A549 (cell line): ENCODE measurements around the gene TMEM273. TPM values are rescaled to one million over a fixed set of nuclear protein-coding genes. Genes with fewer than 3 reads are reported as not detected.

Experiments
- ATAC-seq, 2 experiments: fragments of 200-7000 bp in 1 of 2; fragments of >200 bp in 1 of 2; cut with Nextera tagmentation in 1 of 2; cut with Tn5 transposase in 1 of 2; 3 replicates each; pipeline versions ENCODE4 v1.8.0 to v1.9.1; 2018 to 2020; ENCODE audit warnings: mild to moderate bottlenecking in 1 of 2, moderate library complexity in 1 of 2
- CTCF ChIA-PET: fragments of 300-600 bp; sonication (Branson Sonifier 250); formaldehyde crosslinking; extraction: SDS; loops from one replicate; lab custom pipeline; 2021; ENCODE audit warnings: antibody characterized with exemption, inconsistent platforms; lab: Yijun Ruan, JAX
- POLR2A ChIA-PET: fragments of 350-600 bp; formaldehyde crosslinking; extraction: SDS; loops from one replicate; lab custom pipeline; 2021; ENCODE audit warnings: antibody characterized with exemption, inconsistent platforms; lab: Yijun Ruan, JAX
- DNase-seq, 2 experiments: peaks; one replicate each; pipeline versions ENCODE4 v3.0.0 to v3.0.0-alpha.2; 2011 to 2016; ENCODE audit warnings: low read depth in 1 of 2, low spot score in 1 of 2
- FAIRE-seq: peaks from 2 replicates; lab custom pipeline; 2011; peaks lifted over from hg19 to GRCh38; lab: Jason Lieb, UNC
- H3K27ac ChIP-seq, 2 experiments: fragments of >200 bp; sonication (Bioruptor Twin); formaldehyde crosslinking; 3 replicates each; pipeline ENCODE4 v1.5.1; 2016 to 2017
- H3K4me1 ChIP-seq: fragments of >200 bp; sonication (Bioruptor Twin); formaldehyde crosslinking; 3 replicates; pipeline ENCODE4 v1.6.1; 2016
- H3K4me2 ChIP-seq: fragments of >200 bp; sonication (Bioruptor Twin); formaldehyde crosslinking; 3 replicates; pipeline ENCODE4 v1.6.1; 2016
- H3K4me3 ChIP-seq: fragments of >200 bp; sonication (Bioruptor Twin); formaldehyde crosslinking; 3 replicates; pipeline ENCODE4 v1.5.1; 2016
- H3K9me3 ChIP-seq: fragments of >200 bp; sonication (Bioruptor Twin); formaldehyde crosslinking; 3 replicates; pipeline ENCODE4 v1.6.1; 2016
- BCL3 ChIP-seq: fragments of >200 bp; sonication (Bioruptor Twin); formaldehyde crosslinking; IDR thresholded peaks from 3 replicates; pipeline ENCODE4 v1.6.1; 2016
- BHLHE40 ChIP-seq: IDR thresholded peaks from 2 replicates; pipeline ENCODE4 v1.6.1; 2012; ENCODE audit warnings: low read depth, low read length, inconsistent platforms
- CBX2 ChIP-seq: fragments of 200-600 bp; sonication (generic); IDR thresholded peaks from 2 replicates; pipeline ENCODE4 v1.6.1; 2016; ENCODE audit warnings: low read depth, mild to moderate bottlenecking, borderline replicate concordance
- CBX8 ChIP-seq: fragments of 200-600 bp; sonication (generic); IDR thresholded peaks from 2 replicates; pipeline ENCODE4 v1.6.1; 2016
- CHD2 ChIP-seq: fragments of 150-350 bp; IDR thresholded peaks from 2 replicates; pipeline ENCODE4 v1.6.1; 2014; ENCODE audit warnings: low read length; ENCODE audit not compliant: partially characterized antibody
- EHF ChIP-seq: fragments of 250-450 bp; sonication (Bioruptor Pico); IDR thresholded peaks from 2 replicates; pipeline ENCODE4 v1.5.0; 2020; ENCODE audit warnings: mild to moderate bottlenecking
- EHMT2 ChIP-seq: fragments of 200-600 bp; sonication (generic); IDR thresholded peaks from 2 replicates; pipeline ENCODE4 v1.6.1; 2016; ENCODE audit warnings: antibody characterized with exemption, low read depth, mild to moderate bottlenecking, moderate library complexity
- ESRRA ChIP-seq: fragments of 150-350 bp; IDR thresholded peaks from 2 replicates; pipeline ENCODE4 v1.6.1; 2014; ENCODE audit warnings: mild to moderate bottlenecking, low read length, borderline replicate concordance
- FOSB ChIP-seq: fragments of 250-450 bp; sonication (Bioruptor Pico); IDR thresholded peaks from 2 replicates; pipeline ENCODE4 v1.5.0; 2020; ENCODE audit warnings: mild to moderate bottlenecking, moderate library complexity
- FOSL2 ChIP-seq, 2 experiments: fragments of 450-650 bp in 1 of 2; fragments of >200 bp in 1 of 2; sonication (Bioruptor Twin) in 1 of 2; formaldehyde crosslinking; IDR thresholded peaks; 2 replicates each; pipeline versions ENCODE4 v1.5.0 to v1.6.1; 2016 to 2020; ENCODE audit warnings: mild to moderate bottlenecking in 1 of 2, moderate library complexity in 1 of 2
- GATA3 ChIP-seq: IDR thresholded peaks from 2 replicates; pipeline ENCODE4 v1.6.1; 2012; ENCODE audit warnings: borderline replicate concordance
- HDAC2 ChIP-seq: fragments of 200-600 bp; sonication (generic); IDR thresholded peaks from 2 replicates; pipeline ENCODE4 v1.6.1; 2016
- HOXA7 ChIP-seq: fragments of 250-450 bp; sonication (Bioruptor Pico); IDR thresholded peaks from 2 replicates; pipeline ENCODE4 v1.5.0; 2020; ENCODE audit warnings: mild to moderate bottlenecking, moderate library complexity
- HOXB13 ChIP-seq: fragments of 250-450 bp; sonication (Bioruptor Pico); IDR thresholded peaks from 2 replicates; pipeline ENCODE4 v1.5.0; 2020; ENCODE audit warnings: low read depth, mild to moderate bottlenecking, moderate library complexity
- HOXB5 ChIP-seq: fragments of 250-450 bp; sonication (Bioruptor Pico); IDR thresholded peaks from 2 replicates; pipeline ENCODE4 v1.5.0; 2020; ENCODE audit warnings: mild to moderate bottlenecking, moderate library complexity
- JUN ChIP-seq, 2 experiments: fragments of >200 bp; sonication (Bioruptor Twin); formaldehyde crosslinking; IDR thresholded peaks; 2 replicates in 1 of 2; 3 replicates in 1 of 2; pipeline ENCODE4 v1.6.1; 2016 to 2017
- KDM1A ChIP-seq: fragments of 200-600 bp; sonication (generic); IDR thresholded peaks from 2 replicates; pipeline ENCODE4 v1.6.1; 2016; ENCODE audit warnings: low read depth, mild to moderate bottlenecking
- KDM5A ChIP-seq: fragments of 200-600 bp; sonication (generic); IDR thresholded peaks from 2 replicates; pipeline ENCODE4 v1.6.1; 2016; ENCODE audit warnings: antibody characterized with exemption, mild to moderate bottlenecking
- MAX ChIP-seq: IDR thresholded peaks from 2 replicates; pipeline ENCODE4 v1.6.1; 2012
- MAZ ChIP-seq: fragments of 150-350 bp; IDR thresholded peaks from 2 replicates; pipeline ENCODE4 v1.6.1; 2014; ENCODE audit warnings: antibody characterized with exemption, low read depth, low read length, borderline replicate concordance
- MYC ChIP-seq: IDR thresholded peaks from 2 replicates; pipeline ENCODE4 v1.6.1; 2012; ENCODE audit warnings: mild to moderate bottlenecking, inconsistent platforms, low read length, improper control_type of control experiment, borderline replicate concordance
- NPAS2 ChIP-seq: fragments of 250-450 bp; sonication (Bioruptor Pico); IDR thresholded peaks from 2 replicates; pipeline ENCODE4 v1.8.0; 2022; ENCODE audit warnings: mild to moderate bottlenecking, moderate library complexity, borderline replicate concordance
- PHF8 ChIP-seq: fragments of 200-600 bp; sonication (generic); IDR thresholded peaks from 2 replicates; pipeline ENCODE4 v1.6.1; 2016; ENCODE audit warnings: low read depth, mild to moderate bottlenecking, antibody characterized with exemption, moderate library complexity, borderline replicate concordance
- POLR2AphosphoS2 ChIP-seq: conservative IDR thresholded peaks from 2 replicates; pipeline ENCODE4 v1.6.1; 2012; ENCODE audit warnings: low read length, improper control_type of control experiment, inconsistent platforms
- RAD21 ChIP-seq, 2 experiments: fragments of >200 bp in 1 of 2; sonication (Bioruptor Twin) in 1 of 2; formaldehyde crosslinking in 1 of 2; IDR thresholded peaks in 1 of 2; conservative IDR thresholded peaks in 1 of 2; 2 replicates in 1 of 2; 3 replicates in 1 of 2; pipeline ENCODE4 v1.6.1; 2012 to 2018; ENCODE audit warnings: inconsistent platforms in 1 of 2
- RCOR1 ChIP-seq: fragments of 150-350 bp; IDR thresholded peaks from 2 replicates; pipeline ENCODE4 v1.6.1; 2014; ENCODE audit warnings: antibody characterized with exemption, low read length, low read depth
- REST ChIP-seq: fragments of 200-600 bp; sonication (generic); IDR thresholded peaks from 2 replicates; pipeline ENCODE4 v1.6.1; 2016; ENCODE audit warnings: antibody characterized with exemption, mild to moderate bottlenecking, moderate library complexity
- RFX5 ChIP-seq: fragments of 450-650 bp; IDR thresholded peaks from 2 replicates; pipeline ENCODE4 v1.7.1; 2014; ENCODE audit warnings: antibody characterized with exemption, mild to moderate bottlenecking, moderate library complexity
- RNF2 ChIP-seq: fragments of 200-600 bp; sonication (generic); IDR thresholded peaks from 2 replicates; pipeline ENCODE4 v1.6.1; 2016; ENCODE audit warnings: low read depth, mild to moderate bottlenecking, antibody characterized with exemption, moderate library complexity, borderline replicate concordance
- SREBF2 ChIP-seq: fragments of 450-650 bp; IDR thresholded peaks from 2 replicates; pipeline ENCODE4 v1.6.1; 2014; ENCODE audit warnings: mild to moderate bottlenecking, moderate library complexity
- TP53 ChIP-seq: fragments of 250-450 bp; sonication (Bioruptor Pico); IDR thresholded peaks from 2 replicates; pipeline ENCODE4 v1.5.0; 2021; ENCODE audit warnings: mild to moderate bottlenecking, moderate library complexity
- ZNF302 ChIP-seq: fragments of 250-450 bp; sonication (Bioruptor Pico); IDR thresholded peaks from 2 replicates; pipeline ENCODE4 v1.9.0; 2021; ENCODE audit warnings: inconsistent platforms, mild to moderate bottlenecking, moderate library complexity
- WGBS: methylation state at CpG from one replicate; pipeline ENCODE4 v1.1.6; 2017; ENCODE audit errors: missing lambda C conversion rate; 5-methylcytosine and 5-hydroxymethylcytosine counted together
- polyA plus RNA-seq, 4 experiments: library from polyadenylated mRNA; depleted of rRNA in 3 of 4; stranded (reverse); fragments of >200 nt; fragmentation: RNase III in 1 of 4; extraction: RNeasy Plus Mini Kit Qiagen cat#74134 plus additional on column Dnase treatment in 1 of 4; gene quantifications; 2 replicates in 3 of 4; 3 replicates in 1 of 4; pipeline ENCODE4 v1.2.3, GENCODE V29; 2011 to 2017

The TMEM273 gene
- polyA plus RNA-seq, 2 of the 4 experiments (the other 2 are of a cell fraction): not detected

- TF ChIP-seq POLR2AphosphoS2: no peak
- TF ChIP-seq NPAS2 (CRISPR knock-in tag): no peak
- no peak for TF ChIP-seq RCOR1
- TF ChIP-seq SREBF2: no peak
- TF ChIP-seq JUN (IDR thresholded peaks at IDR 0.05): no peak
- no peak for TF ChIP-seq BHLHE40
These were observed 6.2 kb upstream of the TMEM273 start (continued) for GRCh38 chr10:49194212-49194920.

GRCh38 chr10:49191349-49191748 lies 3.2 kb upstream of the TMEM273 start:
- Histone ChIP-seq H3K4me1 (no peaks in the 10 kb centered on the region), H3K4me3 (no peak overlapping the region), H3K27ac (no peak overlapping the region), H3K9me3 (no peaks in the 10 kb centered on the region), H3K4me2 (no peak overlapping the region)
- ChIA-PET CTCF (interaction anchor here (1.5 kb wide), 1 partner anchor 27 kb away, joined by 3 read pairs; no protein-coding TSS in a partner anchor), POLR2A (no interaction called here)
- TF ChIP-seq ZNF302 (CRISPR knock-in tag) (no peak), EHF (CRISPR knock-in tag) (no peak), FOSL2 (IDR thresholded peaks at IDR 0.05) (no peak), FOSL2 (CRISPR knock-in tag; IDR thresholded peaks at IDR 0.05) (no peak), REST (no peak), RAD21 (conservative IDR thresholded peaks at IDR 0.05 in 1 of 2, IDR thresholded peaks at IDR 0.05 in 1 of 2) (no peak), PHF8 (no peak), MAZ (no peak), JUN (IDR thresholded peaks at IDR 0.05) (no peak), KDM5A (no peak), CBX2 (no peak), BCL3 (no peak), ESRRA (no peak)
- FAIRE-seq: no peak
- DNase-seq: no peak
- no peak for ATAC-seq
- 52% methylated on average over 1 of the region's 1 CpG for WGBS

- FAIRE-seq (no peak), DNase-seq (no peak), ATAC-seq (no peak)
- no peak overlapping the region for H3K4me2 ChIP-seq
- no peaks in the 10 kb centered on the region for H3K9me3 ChIP-seq
- no peaks in the 10 kb centered on the region for H3K4me1 ChIP-seq
- no peak overlapping the region for H3K4me3 ChIP-seq
- WGBS: 41% methylated on average over 5 of the region's 6 CpGs
- TF ChIP-seq RFX5 (no peak), FOSL2 (IDR thresholded peaks at IDR 0.05) (no peak), FOSL2 (CRISPR knock-in tag; IDR thresholded peaks at IDR 0.05) (no peak), EHMT2 (no peak), MAX (no peak), HOXA7 (no peak), ESRRA (no peak), HOXB13 (no peak), CHD2 (no peak), FOSB (no peak), HOXB5 (no peak), CBX8 (no peak), MYC (no peak), RNF2 (no peak), SREBF2 (no peak), GATA3 (no peak), ZNF302 (CRISPR knock-in tag) (no peak), KDM1A (no peak), RAD21 (conservative IDR thresholded peaks at IDR 0.05 in 1 of 2, IDR thresholded peaks at IDR 0.05 in 1 of 2) (no peak), TP53 (no peak), HDAC2 (no peak)
- TF ChIP-seq, all 56 proteins: peak for 0
- POLR2A ChIA-PET: no interaction called here
- H3K27ac ChIP-seq: no peak overlapping the region
- CTCF ChIA-PET: interaction anchor here (0.6 to 1.9 kb wide), 2 partner anchors 181 to 533 kb away, joined by 3 to 5 read pairs; no protein-coding TSS in a partner anchor
These were observed 1.2 kb upstream of the TMEM273 start for GRCh38 chr10:49189422-49189821.
